PFSK-1 (cell line): ENCODE data around the gene VTI1B.

ENCODE experiments used
- POLR2AphosphoS5 ChIP-seq: IDR thresholded peaks from 2 replicates; pipeline ENCODE4 v1.6.1; 2012; ENCODE audit warnings: low read depth, mild to moderate bottlenecking, control low read depth, low read length, moderate library complexity
- REST ChIP-seq, 2 experiments: IDR thresholded peaks; 2 replicates each; pipeline versions ENCODE4 v1.6.1 to v1.8.0; 2011 to 2012; ENCODE audit warnings: low read depth in 2 of 2, low read length in 2 of 2, control low read depth in 1 of 2, inconsistent platforms in 1 of 2, mild to moderate bottlenecking in 1 of 2, moderate library complexity in 1 of 2; ENCODE audit not compliant: insufficient read depth in 1 of 2
- SIN3A ChIP-seq: IDR thresholded peaks from 2 replicates; pipeline ENCODE4 v1.6.1; 2012; ENCODE audit warnings: mild to moderate bottlenecking, low read length, moderate library complexity, borderline replicate concordance; ENCODE audit not compliant: insufficient read depth
- TAF1 ChIP-seq: IDR thresholded peaks from 2 replicates; pipeline ENCODE4 v1.6.1; 2012; ENCODE audit warnings: low read length, control low read depth, borderline replicate concordance; ENCODE audit not compliant: insufficient read depth

- TF ChIP-seq SIN3A = no peak
- TF ChIP-seq REST (IDR thresholded peaks at IDR 0.05; ENCODE audit: insufficient read depth in 1 of 2, low read depth in 2 of 2, low read length in 2 of 2) = no peak
- TF ChIP-seq POLR2AphosphoS5 = no peak
- TF ChIP-seq TAF1 = no peak
Observed at GRCh38 chr14:67609642-67610310, 64.7 kb downstream of the VTI1B start.
